ENCODE results near the gene PDE4D.

The PDE4D gene

GRCh38 chr5:59693492-59694309, 199.8 kb downstream of the PDE4D start:
- FAIRE-seq: no peak
- DNase-seq (ENCODE audit: insufficient read length, low spot score): no peak
- TF ChIP-seq TAF1 (IDR thresholded peaks at IDR 0.05; ENCODE audit: low read depth, low read length) (no peak), SPI1 (IDR thresholded peaks at IDR 0.05; ENCODE audit: low read depth, low read length) (no peak), POLR2AphosphoS5 (IDR thresholded peaks at IDR 0.05; ENCODE audit: low read depth, low read length) (no peak), PAX5 (IDR thresholded peaks at IDR 0.05; ENCODE audit: insufficient read depth, low read length, severe bottlenecking) (no peak), POLR2A (IDR thresholded peaks at IDR 0.05; ENCODE audit: low read depth, low read length) (no peak), POU2F2 (IDR thresholded peaks at IDR 0.05; ENCODE audit: low read depth, low read length) (no peak)

- TF ChIP-seq TAF1 (IDR thresholded peaks at IDR 0.05; ENCODE audit: low read depth, low read length) (no peak), PAX5 (IDR thresholded peaks at IDR 0.05; ENCODE audit: insufficient read depth, low read length, severe bottlenecking) (no peak), POLR2AphosphoS5 (IDR thresholded peaks at IDR 0.05; ENCODE audit: low read depth, low read length) (no peak), SPI1 (IDR thresholded peaks at IDR 0.05; ENCODE audit: low read depth, low read length) (no peak), POU2F2 (IDR thresholded peaks at IDR 0.05; ENCODE audit: low read depth, low read length) (no peak), POLR2A (IDR thresholded peaks at IDR 0.05; ENCODE audit: low read depth, low read length) (no peak)
- DNase-seq (ENCODE audit: insufficient read length, low spot score) (no peak), FAIRE-seq (peak; percentile 41)
These were observed 207.7 kb downstream of the PDE4D start for GRCh38 chr5:59685793-59686192.

GRCh38 chr5:59685191-59685530, 208.4 kb downstream of the PDE4D start:
- TF ChIP-seq POLR2A (IDR thresholded peaks at IDR 0.05; ENCODE audit: low read depth, low read length) (no peak), POLR2AphosphoS5 (IDR thresholded peaks at IDR 0.05; ENCODE audit: low read depth, low read length) (no peak), SPI1 (IDR thresholded peaks at IDR 0.05; ENCODE audit: low read depth, low read length) (no peak), POU2F2 (IDR thresholded peaks at IDR 0.05; ENCODE audit: low read depth, low read length) (no peak), PAX5 (IDR thresholded peaks at IDR 0.05; ENCODE audit: insufficient read depth, low read length, severe bottlenecking) (no peak), TAF1 (IDR thresholded peaks at IDR 0.05; ENCODE audit: low read depth, low read length) (no peak)
- FAIRE-seq: no peak

GRCh38 chr5:59684388-59685190, 208.9 kb downstream of the PDE4D start:
- FAIRE-seq (no peak), DNase-seq (ENCODE audit: insufficient read length, low spot score) (no peak)
- TF ChIP-seq TAF1 (IDR thresholded peaks at IDR 0.05; ENCODE audit: low read depth, low read length): no peak
- TF ChIP-seq PAX5 (IDR thresholded peaks at IDR 0.05; ENCODE audit: insufficient read depth, low read length, severe bottlenecking): no peak
- no peak for TF ChIP-seq SPI1 (IDR thresholded peaks at IDR 0.05; ENCODE audit: low read depth, low read length)
- TF ChIP-seq POU2F2 (IDR thresholded peaks at IDR 0.05; ENCODE audit: low read depth, low read length): no peak
- no peak for TF ChIP-seq POLR2A (IDR thresholded peaks at IDR 0.05; ENCODE audit: low read depth, low read length)
- TF ChIP-seq POLR2AphosphoS5 (IDR thresholded peaks at IDR 0.05; ENCODE audit: low read depth, low read length): no peak

More at GRCh38 chr5:59685191-59685530, 208.4 kb downstream of the PDE4D start:
- DNase-seq (ENCODE audit: insufficient read length, low spot score): no peak

- DNase-seq (ENCODE audit: insufficient read length, low spot score): no peak
- TF ChIP-seq TAF1 (IDR thresholded peaks at IDR 0.05; ENCODE audit: low read depth, low read length): no peak
- TF ChIP-seq PAX5 (IDR thresholded peaks at IDR 0.05; ENCODE audit: insufficient read depth, low read length, severe bottlenecking): no peak
- no peak for TF ChIP-seq SPI1 (IDR thresholded peaks at IDR 0.05; ENCODE audit: low read depth, low read length)
- no peak for TF ChIP-seq POU2F2 (IDR thresholded peaks at IDR 0.05; ENCODE audit: low read depth, low read length)
- no peak for TF ChIP-seq POLR2A (IDR thresholded peaks at IDR 0.05; ENCODE audit: low read depth, low read length)
- TF ChIP-seq POLR2AphosphoS5 (IDR thresholded peaks at IDR 0.05; ENCODE audit: low read depth, low read length): no peak
- no peak for FAIRE-seq
These were observed 210.2 kb downstream of the PDE4D start for GRCh38 chr5:59683311-59683710.

- DNase-seq (ENCODE audit: insufficient read length, low spot score) (no peak), FAIRE-seq (no peak)
- TF ChIP-seq POLR2A (IDR thresholded peaks at IDR 0.05; ENCODE audit: low read depth, low read length) (no peak), PAX5 (IDR thresholded peaks at IDR 0.05; ENCODE audit: insufficient read depth, low read length, severe bottlenecking) (no peak), POLR2AphosphoS5 (IDR thresholded peaks at IDR 0.05; ENCODE audit: low read depth, low read length) (no peak), TAF1 (IDR thresholded peaks at IDR 0.05; ENCODE audit: low read depth, low read length) (no peak), POU2F2 (IDR thresholded peaks at IDR 0.05; ENCODE audit: low read depth, low read length) (no peak), SPI1 (IDR thresholded peaks at IDR 0.05; ENCODE audit: low read depth, low read length) (no peak)
These were observed 211.0 kb downstream of the PDE4D start for GRCh38 chr5:59682542-59682941.

GRCh38 chr5:59678943-59679342, 214.6 kb downstream of the PDE4D start:
- DNase-seq (ENCODE audit: insufficient read length, low spot score): no peak
- no peak for FAIRE-seq
- TF ChIP-seq POLR2AphosphoS5 (IDR thresholded peaks at IDR 0.05; ENCODE audit: low read depth, low read length) (no peak), POLR2A (IDR thresholded peaks at IDR 0.05; ENCODE audit: low read depth, low read length) (no peak), POU2F2 (IDR thresholded peaks at IDR 0.05; ENCODE audit: low read depth, low read length) (no peak), PAX5 (IDR thresholded peaks at IDR 0.05; ENCODE audit: insufficient read depth, low read length, severe bottlenecking) (no peak), TAF1 (IDR thresholded peaks at IDR 0.05; ENCODE audit: low read depth, low read length) (no peak), SPI1 (IDR thresholded peaks at IDR 0.05; ENCODE audit: low read depth, low read length) (no peak)

- DNase-seq (ENCODE audit: insufficient read length, low spot score) (no peak), FAIRE-seq (no peak)
- TF ChIP-seq POU2F2 (IDR thresholded peaks at IDR 0.05; ENCODE audit: low read depth, low read length): no peak
- no peak for TF ChIP-seq POLR2AphosphoS5 (IDR thresholded peaks at IDR 0.05; ENCODE audit: low read depth, low read length)
- no peak for TF ChIP-seq PAX5 (IDR thresholded peaks at IDR 0.05; ENCODE audit: insufficient read depth, low read length, severe bottlenecking)
- no peak for TF ChIP-seq TAF1 (IDR thresholded peaks at IDR 0.05; ENCODE audit: low read depth, low read length)
These were observed 218.8 kb downstream of the PDE4D start for GRCh38 chr5:59674763-59675162.

GRCh38 chr5:59673438-59674058, 220.0 kb downstream of the PDE4D start:
- TF ChIP-seq SPI1 (IDR thresholded peaks at IDR 0.05; ENCODE audit: low read depth, low read length) (no peak), PAX5 (IDR thresholded peaks at IDR 0.05; ENCODE audit: insufficient read depth, low read length, severe bottlenecking) (no peak), POLR2AphosphoS5 (IDR thresholded peaks at IDR 0.05; ENCODE audit: low read depth, low read length) (no peak)
- FAIRE-seq (peak; percentile 28), DNase-seq (ENCODE audit: insufficient read length, low spot score) (no peak)
